ENCODE data around the gene TBC1D9. TPM values are rescaled to one million over a fixed set of nuclear protein-coding genes. Genes with fewer than 3 reads are reported as not detected.
A peak's percentile ranks its signal among the peaks of the same experiment; 100 is the strongest.

The TBC1D9 gene
- polyA plus RNA-seq (9.0 to 14.7 TPM (median 11.6 TPM) in 3 replicates), polyA minus RNA-seq (10.7 to 30.3 TPM (median 28.9 TPM) in 3 replicates)
- polyA plus RNA-seq (2011; ENCODE audit: low read depth), result 15.5 TPM
- 10.8 and 15.6 TPM in 2 replicates for polyA plus RNA-seq (2011; cell fraction: cytosol; rRNA removed)
- 21.1 and 22.8 TPM in 2 replicates for polyA plus RNA-seq (2011; cell fraction: nucleus; rRNA removed)
- polyA plus RNA-seq (2012; ENCODE audit: low replicate concordance), result 8.5 and 14.5 TPM in 2 replicates
- polyA minus RNA-seq (2011; cell fraction: cytosol; rRNA and poly(A)+ RNA removed), result 20.9 TPM
- polyA minus RNA-seq (2011; cell fraction: nucleus; rRNA and poly(A)+ RNA removed), result 34.7 and 49.0 TPM in 2 replicates

DNA sequence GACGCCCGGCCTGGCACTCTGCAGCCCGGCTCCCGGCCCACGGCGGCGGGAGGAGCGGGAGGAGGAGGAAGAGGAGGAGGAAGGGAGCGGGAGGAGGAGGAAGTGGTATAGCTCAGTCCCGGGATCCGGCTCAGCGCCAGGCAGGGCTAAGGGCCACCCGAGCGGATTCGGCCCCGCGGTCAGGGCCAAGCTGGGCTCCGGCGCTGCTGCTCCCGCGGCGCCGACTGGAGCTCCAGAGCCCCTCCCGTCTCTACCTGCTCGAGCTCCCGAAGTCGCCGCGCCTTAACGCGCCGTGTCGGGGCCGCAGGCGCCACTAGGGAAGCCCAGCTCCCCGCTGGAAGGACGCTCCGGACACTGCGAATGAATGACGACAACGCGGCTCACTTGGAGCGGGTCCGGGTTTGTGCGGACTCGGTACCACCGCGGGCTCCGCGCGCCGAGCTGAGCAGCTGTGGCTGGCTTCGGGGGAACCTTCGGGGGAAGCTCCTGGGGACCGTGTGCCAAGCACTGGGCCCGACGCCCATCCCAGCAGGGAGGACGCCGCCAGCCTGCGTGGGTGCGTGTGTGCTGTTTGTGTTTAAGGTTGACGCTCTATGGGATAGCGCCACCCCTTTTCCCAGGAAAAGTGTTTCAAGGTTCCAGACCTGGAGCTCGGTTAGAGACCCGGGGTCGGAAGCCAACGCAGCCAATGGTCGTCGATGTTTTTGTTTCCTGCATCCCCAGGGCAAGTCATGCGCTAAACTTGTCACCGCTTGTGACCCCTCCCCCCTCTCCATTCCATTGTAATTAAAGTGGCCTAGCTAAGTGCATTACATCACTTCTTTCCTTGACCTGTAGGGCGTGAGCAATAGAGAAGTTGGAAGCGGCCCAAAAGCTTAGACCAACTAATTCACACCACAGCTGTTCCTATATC lies at the start of gene TBC1D9:
TBC1D9 (minus strand) TSS at position 67 of the 913 bp plus-strand sequence. CDS start 340 bp downstream, outside the sequence.
- Histone ChIP-seq H3K27me3 (ENCODE audit: control insufficient read depth, extremely low read depth, insufficient read depth, low read length) (no peaks in the 10 kb centered on the region), H3K9ac (ENCODE audit: control insufficient read depth, extremely low read depth, insufficient read depth, low read length) (peak within 1 kb of the TSS; percentile 85), H3K27ac (ENCODE audit: control insufficient read depth, insufficient read depth, low read length) (peak within 1 kb of the TSS; percentile 68), H3K4me1 (ENCODE audit: control insufficient read depth, extremely low read depth, insufficient read depth, low read length) (peaks cover 12% of the 10 kb centered on the region), H3K79me2 (ENCODE audit: control insufficient read depth, insufficient read depth, low read length) (peaks cover 4% of the 10 kb centered on the region), H3K4me2 (ENCODE audit: control insufficient read depth, extremely low read depth, insufficient read depth, low read depth, low read length) (peak within 1 kb of the TSS; percentile 86), H3K4me3 (ENCODE audit: control insufficient read depth in 2 of 3, extremely low read depth in 1 of 3, insufficient read depth in 2 of 3, low read depth in 1 of 3, low read length in 3 of 3) (peak within 1 kb of the TSS; percentile 79 to 87 (median 83)), H2AFZ (ENCODE audit: control insufficient read depth, low read length) (peak within 1 kb of the TSS; percentile 96), H3K9me3 (ENCODE audit: control insufficient read depth, low read depth, low read length) (no peaks in the 10 kb centered on the region), H3K9me1 (ENCODE audit: control insufficient read depth, extremely low read depth, insufficient read depth, low read length) (no peaks in the 10 kb centered on the region), H4K20me1 (ENCODE audit: control insufficient read depth, extremely low read depth, insufficient read depth, low read length) (no peaks in the 10 kb centered on the region), H3K36me3 (ENCODE audit: control insufficient read depth in 2 of 2, extremely low read depth in 1 of 2, insufficient read depth in 2 of 2, low read length in 2 of 2) (no peaks in the 10 kb centered on the region)
- FAIRE-seq (peak; percentile 90), DNase-seq (ENCODE audit: low read depth, low spot score) (peak; percentile 86)
- TF ChIP-seq, protein P1, sequence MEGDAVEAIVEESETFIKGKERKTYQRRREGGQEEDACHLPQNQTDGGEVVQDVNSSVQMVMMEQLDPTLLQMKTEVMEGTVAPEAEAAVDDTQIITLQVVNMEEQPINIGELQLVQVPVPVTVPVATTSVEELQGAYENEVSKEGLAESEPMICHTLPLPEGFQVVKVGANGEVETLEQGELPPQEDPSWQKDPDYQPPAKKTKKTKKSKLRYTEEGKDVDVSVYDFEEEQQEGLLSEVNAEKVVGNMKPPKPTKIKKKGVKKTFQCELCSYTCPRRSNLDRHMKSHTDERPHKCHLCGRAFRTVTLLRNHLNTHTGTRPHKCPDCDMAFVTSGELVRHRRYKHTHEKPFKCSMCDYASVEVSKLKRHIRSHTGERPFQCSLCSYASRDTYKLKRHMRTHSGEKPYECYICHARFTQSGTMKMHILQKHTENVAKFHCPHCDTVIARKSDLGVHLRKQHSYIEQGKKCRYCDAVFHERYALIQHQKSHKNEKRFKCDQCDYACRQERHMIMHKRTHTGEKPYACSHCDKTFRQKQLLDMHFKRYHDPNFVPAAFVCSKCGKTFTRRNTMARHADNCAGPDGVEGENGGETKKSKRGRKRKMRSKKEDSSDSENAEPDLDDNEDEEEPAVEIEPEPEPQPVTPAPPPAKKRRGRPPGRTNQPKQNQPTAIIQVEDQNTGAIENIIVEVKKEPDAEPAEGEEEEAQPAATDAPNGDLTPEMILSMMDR (optimal IDR thresholded peaks at IDR 0.05 in 1 of 3, IDR thresholded peaks at IDR 0.05 in 1 of 3, conservative IDR thresholded peaks at IDR 0.05 in 1 of 3; ENCODE audit: extremely low read depth in 1 of 3, insufficient read depth in 2 of 3, low read length in 3 of 3), result peak in 1 of 3 experiments; percentile 40
- no peak for TF ChIP-seq EZH2 (IDR thresholded peaks at IDR 0.05; ENCODE audit: low read length)
- dilution Hi-C loops (cut with MboI; ENCODE audit: extremely low pct_ligation_motif_present, low sequenced_read_pairs), result no loop called here

- no peak for TF ChIP-seq EZH2 (IDR thresholded peaks at IDR 0.05; ENCODE audit: low read length)
- TF ChIP-seq, protein P1 (optimal IDR thresholded peaks at IDR 0.05 in 1 of 3, IDR thresholded peaks at IDR 0.05 in 1 of 3, conservative IDR thresholded peaks at IDR 0.05 in 1 of 3; ENCODE audit: extremely low read depth in 1 of 3, insufficient read depth in 2 of 3, low read length in 3 of 3), result no peak
- FAIRE-seq, result no peak
- H3K9me3 ChIP-seq (ENCODE audit: control insufficient read depth, low read depth, low read length), result no peaks in the 10 kb centered on the region
- no peak overlapping the region for H2AFZ ChIP-seq (ENCODE audit: control insufficient read depth, low read length)
- no peak overlapping the region for H3K9ac ChIP-seq (ENCODE audit: control insufficient read depth, extremely low read depth, insufficient read depth, low read length)
- no peak overlapping the region for H3K27ac ChIP-seq (ENCODE audit: control insufficient read depth, insufficient read depth, low read length)
- H3K4me2 ChIP-seq (ENCODE audit: control insufficient read depth, extremely low read depth, insufficient read depth, low read depth, low read length), result no peak overlapping the region
- no peaks in the 10 kb centered on the region for H3K36me3 ChIP-seq (ENCODE audit: control insufficient read depth in 2 of 2, extremely low read depth in 1 of 2, insufficient read depth in 2 of 2, low read length in 2 of 2)
- no peaks in the 10 kb centered on the region for H4K20me1 ChIP-seq (ENCODE audit: control insufficient read depth, extremely low read depth, insufficient read depth, low read length)
- DNase-seq (ENCODE audit: low read depth, low spot score), result no peak
- dilution Hi-C loops (cut with MboI; ENCODE audit: extremely low pct_ligation_motif_present, low sequenced_read_pairs), result no loop called here
- H3K4me3 ChIP-seq (ENCODE audit: control insufficient read depth in 2 of 3, extremely low read depth in 1 of 3, insufficient read depth in 2 of 3, low read depth in 1 of 3, low read length in 3 of 3), result no peak overlapping the region
- no peaks in the 10 kb centered on the region for H3K27me3 ChIP-seq (ENCODE audit: control insufficient read depth, extremely low read depth, insufficient read depth, low read length)
- H3K9me1 ChIP-seq (ENCODE audit: control insufficient read depth, extremely low read depth, insufficient read depth, low read length), result no peaks in the 10 kb centered on the region
- no peaks in the 10 kb centered on the region for H3K79me2 ChIP-seq (ENCODE audit: control insufficient read depth, insufficient read depth, low read length)
- H3K4me1 ChIP-seq (ENCODE audit: control insufficient read depth, extremely low read depth, insufficient read depth, low read length), result no peaks in the 10 kb centered on the region
Observed at GRCh38 chr4:140805293-140805692, 49.1 kb upstream of the TBC1D9 start.
